ENCODE data around the gene BTBD9.

BTBD9 gene

GRCh38 chr6:38171997-38172738 lies 467.6 kb downstream of the BTBD9 start:
- DNase-seq = no peak

GRCh38 chr6:38170666-38171355 lies 468.9 kb downstream of the BTBD9 start:
- no peak for DNase-seq

GRCh38 chr6:38169977-38170526 lies 469.7 kb downstream of the BTBD9 start:
- no peak for DNase-seq

- DNase-seq = no peak
These were observed 470.3 kb downstream of the BTBD9 start for GRCh38 chr6:38169221-38169976.

- DNase-seq = no peak
These were observed 471.0 kb downstream of the BTBD9 start for GRCh38 chr6:38168699-38169098.

GRCh38 chr6:38168126-38168525 lies 471.6 kb downstream of the BTBD9 start:
- no peak for DNase-seq

GRCh38 chr6:38167598-38167997 lies 472.1 kb downstream of the BTBD9 start:
- no peak for DNase-seq

DNA sequence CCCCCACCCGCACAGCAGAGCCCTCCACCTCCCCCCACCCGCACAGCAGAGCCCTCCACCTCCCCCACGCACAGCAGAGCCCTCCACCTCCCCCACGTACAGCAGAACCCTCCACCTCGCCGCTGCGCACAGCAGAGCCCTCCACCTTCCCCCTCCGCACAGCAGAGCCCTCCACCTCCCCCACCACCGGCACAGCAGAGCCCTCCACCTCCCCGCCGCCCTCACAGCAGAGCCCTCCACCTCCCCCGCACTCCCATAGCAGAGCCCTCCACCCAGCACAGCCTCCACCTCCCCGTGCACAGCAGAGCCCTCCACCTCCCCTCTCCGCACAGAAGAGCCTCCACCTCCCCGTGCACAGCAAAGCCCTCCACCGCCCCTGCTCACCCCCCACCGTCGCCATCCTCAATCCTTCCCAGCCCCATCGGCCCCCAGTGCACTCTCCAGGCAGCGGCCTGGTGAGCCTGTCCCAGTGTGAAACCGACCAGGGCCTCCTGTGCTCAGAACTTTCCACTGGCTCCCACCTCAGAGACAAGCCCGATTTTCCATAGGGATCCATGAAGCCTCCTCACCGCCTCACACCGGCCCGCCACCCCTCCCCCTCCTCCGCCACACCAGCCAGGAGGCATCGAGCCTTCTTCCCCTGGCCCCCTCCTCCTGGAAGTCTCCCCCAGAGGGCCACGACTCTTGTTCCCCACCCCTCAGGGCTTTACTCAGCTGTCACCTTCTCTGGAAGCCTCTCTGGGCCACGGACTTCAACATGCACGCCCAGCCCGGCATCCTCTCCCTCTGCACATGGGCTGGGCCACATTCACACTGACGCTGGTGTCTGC lies 473.1 kb downstream of the BTBD9 start:
- DNase-seq = no peak

DNA sequence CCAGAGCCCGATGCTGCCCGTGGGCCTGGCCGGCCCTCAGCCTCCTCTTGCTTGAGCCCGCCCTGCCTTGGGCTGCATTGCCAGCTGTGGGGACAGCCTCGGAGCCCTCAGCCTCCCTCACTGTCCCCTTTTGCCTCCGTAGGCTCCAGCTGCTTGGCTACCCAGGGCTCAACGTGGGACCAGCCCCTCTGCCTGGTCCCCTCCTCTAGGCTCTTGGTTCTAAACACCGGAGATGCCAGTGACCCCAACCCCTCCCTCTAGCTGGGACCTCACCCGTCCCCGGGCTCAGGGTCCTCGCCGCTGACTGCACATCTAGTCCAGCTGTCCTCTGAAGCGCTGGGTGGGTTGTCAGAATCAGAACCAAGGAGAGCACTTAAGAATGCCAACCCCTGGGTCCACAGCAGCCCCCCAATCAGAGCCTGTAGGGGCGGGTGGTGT lies 475.0 kb downstream of the BTBD9 start:
- no peak for DNase-seq

DNA sequence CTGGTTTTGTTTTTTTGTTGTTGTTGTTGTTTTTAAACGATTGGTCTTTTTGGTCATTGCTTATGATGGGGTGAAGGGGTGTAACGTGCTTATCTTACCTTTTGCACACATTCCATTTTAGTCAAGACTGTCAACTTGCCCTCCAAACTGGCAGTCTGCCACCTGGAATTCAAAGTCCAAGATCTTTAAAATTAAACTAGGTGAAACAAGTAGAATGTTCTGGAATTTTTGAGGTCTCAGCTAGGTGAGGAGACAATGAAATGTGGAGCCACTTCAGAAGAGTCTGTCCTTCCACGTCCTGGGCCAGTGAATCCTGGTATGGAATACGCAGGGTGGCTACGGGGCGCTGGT lies 475.6 kb downstream of the BTBD9 start:
- no peak for DNase-seq

GRCh38 chr6:38163186-38164130 lies 476.3 kb downstream of the BTBD9 start:
- no peak for DNase-seq

- DNase-seq = no peak
These were observed 477.1 kb downstream of the BTBD9 start for GRCh38 chr6:38162493-38163185.

- DNase-seq = no peak
These were observed 477.8 kb downstream of the BTBD9 start for GRCh38 chr6:38161754-38162492.

DNA sequence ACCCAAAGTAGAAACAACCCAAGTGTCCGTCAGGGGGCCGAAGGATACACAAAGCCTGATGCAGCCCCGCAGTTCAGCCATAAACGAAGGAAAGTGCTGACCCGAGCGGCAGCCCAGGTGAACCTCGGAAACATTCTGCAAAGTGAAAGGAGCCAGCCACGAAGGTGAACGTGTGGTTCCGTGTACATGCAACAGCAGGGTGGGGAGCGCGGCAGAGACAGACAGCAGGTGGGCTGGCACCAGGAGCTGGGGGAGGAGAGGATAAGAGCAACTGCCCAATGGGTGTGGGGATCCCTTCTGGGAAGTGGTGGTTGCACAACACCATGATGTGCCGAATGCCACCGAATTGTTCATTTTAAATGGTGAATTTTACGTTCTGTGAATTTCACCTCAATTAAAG lies 478.4 kb downstream of the BTBD9 start:
- DNase-seq = no peak

DNA sequence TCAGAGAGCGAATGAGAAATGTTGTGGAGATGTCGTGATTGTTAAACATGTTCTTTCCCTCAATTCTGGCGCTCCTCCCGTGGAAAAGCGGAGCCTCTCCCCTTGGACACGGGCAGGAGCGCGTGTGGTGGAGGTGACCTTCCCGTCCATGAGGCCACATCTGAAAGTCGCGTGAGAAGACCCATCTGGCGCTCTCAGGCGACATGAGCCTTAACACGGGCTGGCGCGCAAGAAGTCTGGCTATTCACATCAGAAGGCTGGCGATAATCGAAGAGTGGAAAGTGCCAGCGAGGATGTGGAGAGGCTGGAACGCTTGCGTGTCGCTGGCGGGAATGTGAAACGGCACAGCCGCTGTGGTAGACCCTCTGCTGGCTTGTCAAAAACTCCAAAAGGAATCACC lies 478.9 kb downstream of the BTBD9 start:
- DNase-seq = no peak

DNA sequence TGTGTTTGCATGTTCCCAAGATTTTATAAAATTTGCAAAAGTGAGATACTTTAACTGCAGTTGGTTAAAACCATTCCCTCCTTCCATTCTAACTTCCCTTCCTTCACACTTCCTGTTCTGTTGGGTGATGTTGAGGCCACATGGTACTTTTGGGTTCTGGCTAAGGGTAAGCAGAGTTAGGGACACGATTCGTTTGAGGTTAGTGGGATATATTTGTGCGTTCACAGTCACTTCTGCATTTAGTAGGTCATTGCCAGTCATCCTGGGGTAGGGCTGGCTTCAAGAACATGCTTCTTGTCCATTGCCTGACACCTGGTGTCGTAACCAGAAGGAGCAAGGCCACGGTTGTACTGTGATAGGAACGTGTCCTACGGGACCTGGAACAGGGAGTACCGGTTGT lies 480.1 kb downstream of the BTBD9 start:
- no peak for DNase-seq

DNA sequence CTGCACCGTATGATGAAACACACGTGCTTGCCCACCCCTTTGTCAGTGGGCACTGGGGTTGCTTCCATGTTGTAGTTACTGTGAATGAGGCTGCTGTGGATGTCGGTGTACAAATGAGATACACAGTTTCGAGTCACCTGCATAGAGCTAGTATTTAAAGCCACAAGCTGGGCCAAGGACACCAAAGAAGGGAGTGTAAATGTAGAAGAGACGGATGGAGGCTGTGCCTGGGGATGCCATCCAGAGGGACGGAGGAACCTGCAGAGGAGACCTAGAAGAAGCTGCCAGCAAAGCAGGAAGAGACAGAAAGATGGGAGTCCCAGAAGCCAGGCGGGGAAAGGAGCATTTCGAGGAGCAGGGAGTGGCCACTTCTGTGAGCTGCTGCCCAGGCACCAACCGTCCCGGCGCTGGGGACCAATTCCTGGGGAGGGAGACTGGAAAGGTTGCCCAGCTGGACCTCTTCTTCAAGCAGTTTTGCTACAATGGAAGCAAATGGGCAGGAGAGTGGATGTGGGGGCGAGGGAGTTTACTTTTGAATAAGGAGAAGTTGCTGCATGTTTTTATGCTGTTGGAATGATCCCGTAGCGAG lies 480.9 kb downstream of the BTBD9 start:
- no peak for DNase-seq

DNA sequence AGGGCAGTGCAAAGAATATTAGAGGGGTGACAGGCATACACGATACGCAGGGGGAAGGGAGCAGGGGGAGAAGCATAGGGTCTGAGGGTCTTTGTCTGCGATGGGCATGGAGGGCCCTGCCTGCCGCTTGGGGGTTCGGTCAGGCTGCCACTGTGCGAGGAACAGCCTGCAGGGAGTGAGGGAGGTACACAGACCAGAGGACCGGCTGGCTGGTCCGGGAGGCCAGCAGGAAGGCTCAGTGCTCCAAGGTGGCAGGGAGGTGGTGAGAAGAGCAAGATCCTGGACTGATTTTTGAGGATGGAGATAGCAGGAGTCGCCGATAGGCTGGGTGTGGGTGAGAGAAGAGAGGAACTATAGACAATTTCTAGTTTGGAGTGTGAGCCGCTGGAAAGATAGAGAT lies 481.8 kb downstream of the BTBD9 start:
- no peak for DNase-seq

- DNase-seq = no peak
These were observed 482.7 kb downstream of the BTBD9 start for GRCh38 chr6:38156818-38157565.

All from fibroblast of skin of back (primary cell).